HG02981 (cell line): Measurements from ENCODE around the gene ENTR1.
A peak's percentile ranks its signal among the peaks of the same experiment; 100 is the strongest.
"Not testable (repeated sequence)": the region's sequence is repeated elsewhere in the genome, so short reads cannot be mapped to it uniquely, and the experiment has no call there.

Experiments
- ATAC-seq: cut with Tn5 transposase; IDR thresholded peaks from one replicate; pipeline ENCODE4 v1.9.1; 2021; ENCODE audit warnings: mild to moderate bottlenecking, moderate library complexity; ENCODE audit not compliant: unreplicated experiment

Gene ENTR1

DNA sequence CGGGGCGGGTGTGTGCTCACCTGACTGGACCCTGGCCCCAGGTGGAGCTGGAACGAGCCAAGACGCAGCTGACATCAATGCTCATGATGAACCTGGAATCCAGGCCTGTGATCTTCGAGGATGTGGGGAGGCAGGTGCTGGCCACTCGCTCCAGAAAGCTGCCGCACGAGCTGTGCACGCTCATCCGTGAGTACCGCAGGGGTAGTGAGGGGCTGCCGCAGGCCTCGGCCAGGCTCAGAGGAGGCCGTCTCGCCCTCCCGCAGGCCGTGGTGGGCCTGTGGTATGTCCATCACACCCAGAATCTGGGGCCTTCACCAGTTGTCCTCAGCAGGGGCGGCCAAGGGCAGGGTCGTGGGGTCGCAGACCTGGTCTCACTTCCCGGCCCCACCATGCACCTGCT is 11.4 kb upstream of the ENTR1 start:
- ATAC-seq = no peak

GRCh38 chr9:136419092-136419420 is 8.6 kb upstream of the ENTR1 start:
- no peak for ATAC-seq

GRCh38 chr9:136418182-136419091 is 8.0 kb upstream of the ENTR1 start:
- no peak for ATAC-seq

- no peak for ATAC-seq
Measured at GRCh38 chr9:136416914-136417313, 6.5 kb upstream of the ENTR1 start.

- ATAC-seq = no peak
Measured at GRCh38 chr9:136416427-136416826, 6.0 kb upstream of the ENTR1 start.

GRCh38 chr9:136412962-136413361 is 2.5 kb upstream of the ENTR1 start:
- ATAC-seq = no peak

- no peak for ATAC-seq
Measured at GRCh38 chr9:136411378-136411777, 964 bp upstream of the ENTR1 start.

DNA sequence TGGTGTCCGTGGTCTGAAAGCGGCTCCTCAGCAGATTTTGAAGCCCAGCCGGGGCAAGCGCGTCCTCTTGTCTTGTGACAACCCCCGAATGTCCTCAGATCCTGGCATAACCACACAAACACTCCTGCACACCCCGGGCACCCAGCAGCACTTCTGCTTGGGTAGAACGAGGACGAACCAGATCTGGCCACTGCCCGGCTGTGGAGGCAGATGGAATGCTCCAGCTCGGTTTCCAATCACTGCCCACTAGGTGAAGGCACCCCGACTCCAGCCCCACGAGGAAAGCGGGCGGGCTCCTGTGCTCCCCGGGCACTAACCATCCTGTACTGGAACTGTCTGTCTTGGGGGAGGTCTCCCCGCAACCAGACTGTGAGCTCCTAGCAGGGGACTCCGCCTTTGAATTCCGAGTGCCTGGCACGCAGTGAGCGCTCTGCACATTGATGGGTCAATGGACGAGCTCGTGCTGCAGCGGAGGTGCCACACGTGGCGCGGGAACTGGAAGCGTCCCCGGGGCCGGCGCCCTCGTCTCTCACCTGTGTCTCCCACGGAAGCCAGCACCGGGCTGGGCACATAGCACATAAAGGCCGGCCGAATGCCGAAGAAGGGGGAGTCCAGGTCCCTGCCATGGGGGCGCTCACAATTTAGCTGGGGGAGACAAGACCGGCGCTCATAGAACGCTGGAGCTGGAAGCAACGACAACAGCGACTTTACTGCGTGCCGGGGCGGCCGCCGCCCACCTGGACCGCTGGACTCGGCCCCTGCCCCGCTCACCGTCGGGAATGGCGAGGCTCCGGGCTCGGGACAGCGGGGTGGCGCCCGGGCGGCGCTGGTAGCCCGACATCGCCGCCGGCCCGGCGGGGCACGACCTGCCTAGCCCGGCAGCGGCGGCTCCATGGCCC is 608 bp downstream of the ENTR1 start:
- ATAC-seq = peak; percentile 12

DNA sequence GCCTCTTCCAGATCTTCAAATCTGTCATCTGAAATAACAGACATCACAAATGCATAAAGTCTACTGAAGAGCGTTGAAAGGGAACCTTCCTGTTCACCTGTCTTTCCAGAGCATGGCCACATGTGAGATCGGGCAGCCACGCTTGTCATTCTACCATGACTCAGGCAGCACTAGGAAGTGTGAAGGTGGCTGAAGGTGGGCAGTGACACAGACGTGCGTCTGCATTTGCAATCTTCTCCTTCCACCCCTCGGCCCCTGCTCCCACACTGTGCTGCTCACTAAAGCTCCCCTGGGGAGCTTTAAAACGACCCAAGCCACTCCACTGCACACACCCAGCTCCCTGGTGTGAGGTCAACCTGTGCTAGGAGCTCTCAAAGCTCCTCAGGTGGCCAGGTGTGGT is 2.5 kb downstream of the ENTR1 start:
- ATAC-seq = no peak

DNA sequence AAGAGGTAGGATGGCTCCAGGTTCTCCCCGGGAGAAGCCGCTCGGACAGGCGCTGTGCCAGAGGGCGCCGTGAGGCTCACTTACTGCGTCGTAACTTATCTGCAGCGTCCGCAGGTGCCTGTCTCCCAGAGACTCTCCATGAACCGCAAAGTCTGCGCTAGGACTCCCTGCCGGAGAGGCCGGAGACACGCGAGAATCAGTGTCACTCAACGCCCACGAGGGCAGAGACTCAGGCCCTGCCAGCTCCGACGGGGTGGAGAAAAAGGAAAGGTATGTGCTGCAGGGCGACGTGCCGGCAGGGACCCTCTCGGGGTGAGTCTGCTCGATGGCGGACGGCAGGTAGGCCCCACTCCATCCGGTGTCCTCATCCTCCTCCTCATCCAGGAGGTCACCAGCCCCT is 3.4 kb downstream of the ENTR1 start:
- ATAC-seq = not testable (repeated sequence)

DNA sequence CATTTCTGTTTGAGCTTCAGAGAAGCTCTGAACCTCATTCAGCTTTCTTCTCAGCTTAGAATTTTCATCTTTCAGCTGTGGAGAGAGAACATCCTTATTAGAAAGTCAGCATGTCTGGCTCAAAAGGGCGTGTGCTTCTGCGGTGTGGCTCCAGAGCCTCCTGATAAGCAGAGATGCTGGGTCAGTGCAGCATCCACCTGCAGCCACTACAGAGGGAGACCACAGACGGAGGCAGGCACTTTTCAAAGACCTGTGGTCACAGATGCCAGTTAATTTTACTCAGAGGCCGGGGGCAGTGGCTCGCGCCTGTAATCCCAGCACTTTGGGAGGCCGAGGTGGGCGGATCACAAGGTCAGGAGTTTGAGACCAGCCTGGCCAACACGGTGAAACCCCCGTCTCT is 4.5 kb downstream of the ENTR1 start:
- ATAC-seq = not testable (repeated sequence)

DNA sequence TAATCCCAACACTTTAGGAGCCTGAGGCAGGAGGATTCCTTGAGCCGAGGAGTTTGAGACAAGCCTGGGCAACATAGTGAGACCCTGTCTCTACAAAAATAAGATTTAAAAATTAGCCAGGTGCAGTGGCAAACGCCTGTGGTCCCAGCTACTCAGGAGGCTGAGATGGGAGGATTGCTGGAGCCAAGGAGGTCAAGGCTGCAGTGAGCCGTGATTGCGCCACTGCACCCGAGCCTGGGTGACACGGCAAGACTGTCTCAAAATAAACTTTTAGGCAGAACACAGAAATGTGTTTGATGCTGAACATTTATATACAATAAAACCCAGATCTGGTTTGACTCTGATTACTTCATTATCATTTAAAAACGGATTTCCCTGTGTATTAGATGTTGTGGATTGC is 4.9 kb downstream of the ENTR1 start:
- ATAC-seq = no peak

DNA sequence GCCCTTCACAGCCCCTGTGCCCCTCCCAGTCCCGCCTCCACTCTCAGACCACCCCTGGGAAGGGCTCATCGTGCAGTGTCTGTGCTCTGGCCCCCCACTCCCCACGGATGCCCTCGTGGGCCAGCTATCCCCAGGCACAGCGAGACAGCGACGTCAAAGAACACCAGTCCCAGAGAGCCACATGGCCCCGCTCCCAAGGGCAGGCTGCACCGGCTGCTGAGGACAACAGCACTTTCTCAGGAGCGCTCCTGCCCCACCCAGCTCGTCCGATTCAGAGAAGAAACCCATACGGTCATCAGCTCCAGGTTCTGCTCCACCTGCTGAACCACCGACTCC is 5.6 kb downstream of the ENTR1 start:
- no peak for ATAC-seq

- ATAC-seq = no peak
Measured at GRCh38 chr9:136403915-136404800, 6.3 kb downstream of the ENTR1 start.

DNA sequence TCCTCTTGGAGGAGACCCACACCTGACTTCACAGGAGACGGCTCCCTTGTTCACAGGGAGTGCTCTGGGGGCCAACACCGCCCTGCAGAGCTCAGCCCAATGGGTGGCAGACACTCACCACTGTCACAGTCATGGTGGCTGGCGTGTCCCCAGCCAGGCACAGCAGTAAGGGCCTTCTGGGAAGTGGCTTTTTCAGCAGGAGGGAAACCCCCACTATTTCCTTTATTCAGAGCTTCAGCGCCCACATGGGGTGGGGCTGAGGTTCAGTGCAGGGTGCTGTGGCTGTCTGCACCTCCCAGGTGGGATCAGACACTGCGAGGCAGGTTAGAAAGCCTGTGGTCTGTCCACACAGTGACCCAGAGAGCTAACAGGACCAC is 6.9 kb downstream of the ENTR1 start:
- ATAC-seq = no peak

DNA sequence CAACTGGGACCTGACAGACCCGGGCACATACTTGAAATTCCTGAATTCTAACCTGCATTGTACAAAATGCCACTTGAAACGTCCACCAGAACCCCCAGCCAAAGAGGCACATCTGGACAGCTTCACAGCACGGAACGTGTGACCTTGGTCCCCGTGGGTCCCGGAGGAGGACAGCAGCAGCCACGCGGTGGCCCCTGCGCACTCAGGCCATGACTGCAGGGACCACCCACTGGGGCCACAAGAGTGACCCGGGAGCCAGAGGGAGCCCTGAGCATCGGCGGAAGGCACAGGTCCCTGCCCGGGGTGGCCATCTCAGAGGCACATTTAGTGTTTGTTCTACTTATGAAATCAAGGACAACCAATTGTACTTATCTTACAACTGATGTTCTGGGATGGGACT is 8.3 kb downstream of the ENTR1 start:
- no peak for ATAC-seq

DNA sequence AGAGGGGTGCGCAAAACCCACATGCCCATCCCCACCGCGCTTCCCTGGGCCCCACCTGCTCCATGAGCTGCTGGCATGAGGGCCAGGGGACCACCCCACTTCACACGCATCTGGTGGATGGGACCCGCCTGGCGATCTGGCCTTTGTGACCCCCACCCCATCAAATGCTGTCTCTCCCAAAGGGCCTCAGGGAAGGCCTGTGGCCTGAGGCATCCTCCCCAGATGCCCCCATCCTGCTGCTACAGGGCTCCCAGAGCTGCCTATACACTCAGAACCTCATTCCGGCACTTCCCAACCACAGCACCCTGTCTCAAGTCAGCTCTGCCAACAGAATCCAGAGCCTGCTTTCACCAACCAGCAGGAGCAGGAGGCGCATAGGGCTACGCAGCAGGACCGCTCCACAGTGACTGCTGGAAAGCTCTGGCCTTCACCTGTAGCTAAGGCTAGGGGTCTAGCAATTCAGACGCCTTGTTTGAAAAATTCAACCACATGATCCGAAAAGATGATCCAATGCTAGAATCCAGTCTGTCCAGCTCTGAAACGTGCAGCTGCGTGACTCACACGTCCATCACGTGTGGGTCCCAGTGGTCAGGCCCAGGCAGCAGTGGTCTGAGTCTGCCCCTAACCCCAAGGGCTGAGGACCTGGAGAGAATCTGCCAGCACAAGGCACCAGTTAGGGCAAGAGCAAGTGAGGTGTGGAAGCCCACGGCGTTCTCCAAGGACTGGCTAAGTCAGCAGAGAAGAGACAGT is 9.1 kb downstream of the ENTR1 start:
- ATAC-seq = no peak

- ATAC-seq = peak; percentile 67
Measured at GRCh38 chr9:136400038-136400834, 10.2 kb downstream of the ENTR1 start, which contains the start of gene SNAPC4. Gene SNAPC4, minus strand, starts transcription at chr9:136400170. Its CDS starts 1,742 bp downstream, at chr9:136398428.

GRCh38 chr9:136399176-136400037 is 11.0 kb downstream of the ENTR1 start:
- no peak for ATAC-seq
